Bronchial epithelial cell (primary cell): ENCODE data around the gene PCED1A. TPM values are rescaled to one million over a fixed set of nuclear protein-coding genes. Genes with fewer than 3 reads are reported as not detected.

Experiments used
- DNase-seq: peaks from one replicate; pipeline ENCODE4 v3.0.0-alpha.2; 2010; ENCODE audit warnings: low read depth
- FAIRE-seq: peaks from 2 replicates; lab custom pipeline; 2011; peaks lifted over from hg19 to GRCh38; lab: Jason Lieb, UNC
- H3K27me3 ChIP-seq: 2 replicates; pipeline ENCODE4 v1.5.1; 2011; ENCODE audit warnings: low read length; ENCODE audit not compliant: control insufficient read depth, insufficient read depth
- H3K36me3 ChIP-seq: 2 replicates; pipeline ENCODE4 v1.5.1; 2011; ENCODE audit warnings: low read length; ENCODE audit not compliant: control insufficient read depth, insufficient read depth
- H3K4me3 ChIP-seq: 2 replicates; pipeline ENCODE4 v1.5.1; 2011; ENCODE audit warnings: mild to moderate bottlenecking, low read depth, low read length, control low read depth
- total RNA-seq: library from RNA; depleted of rRNA; stranded (reverse); fragments of >200 nt; gene quantifications from 2 replicates; pipeline ENCODE4 v1.2.1, GENCODE V29; 2014
- TF ChIP-seq, protein P1 (sequence below): IDR thresholded peaks from 2 replicates; pipeline ENCODE4 v1.5.1; 2011; ENCODE audit warnings: mild to moderate bottlenecking, moderate library complexity, low read length, control low read depth, inconsistent platforms; ENCODE audit not compliant: insufficient read depth, severe bottlenecking

Gene PCED1A
- total RNA-seq, 1 donor from 2014 or later: 17.9 TPM

DNA sequence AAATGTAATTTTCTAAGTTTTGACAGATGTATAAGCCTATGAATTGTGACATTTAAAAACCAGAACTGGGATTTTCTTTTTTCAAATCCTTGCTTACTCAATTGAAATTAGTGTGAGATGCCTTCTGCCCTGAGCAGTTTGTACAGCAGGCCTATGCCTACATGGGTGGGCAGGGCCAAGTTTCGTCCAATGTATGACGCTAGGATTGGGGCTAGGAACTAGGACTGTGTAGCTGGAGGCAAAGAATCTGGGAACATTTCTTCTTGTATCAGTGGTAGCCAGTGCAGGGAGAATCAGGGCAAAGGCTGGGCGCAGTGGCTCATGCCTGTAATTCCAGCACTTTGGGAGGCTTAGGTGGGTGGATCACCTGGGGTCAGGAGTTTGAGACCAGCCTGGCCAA, 28.9 kb upstream of the PCED1A start:
- TF ChIP-seq, protein P1, sequence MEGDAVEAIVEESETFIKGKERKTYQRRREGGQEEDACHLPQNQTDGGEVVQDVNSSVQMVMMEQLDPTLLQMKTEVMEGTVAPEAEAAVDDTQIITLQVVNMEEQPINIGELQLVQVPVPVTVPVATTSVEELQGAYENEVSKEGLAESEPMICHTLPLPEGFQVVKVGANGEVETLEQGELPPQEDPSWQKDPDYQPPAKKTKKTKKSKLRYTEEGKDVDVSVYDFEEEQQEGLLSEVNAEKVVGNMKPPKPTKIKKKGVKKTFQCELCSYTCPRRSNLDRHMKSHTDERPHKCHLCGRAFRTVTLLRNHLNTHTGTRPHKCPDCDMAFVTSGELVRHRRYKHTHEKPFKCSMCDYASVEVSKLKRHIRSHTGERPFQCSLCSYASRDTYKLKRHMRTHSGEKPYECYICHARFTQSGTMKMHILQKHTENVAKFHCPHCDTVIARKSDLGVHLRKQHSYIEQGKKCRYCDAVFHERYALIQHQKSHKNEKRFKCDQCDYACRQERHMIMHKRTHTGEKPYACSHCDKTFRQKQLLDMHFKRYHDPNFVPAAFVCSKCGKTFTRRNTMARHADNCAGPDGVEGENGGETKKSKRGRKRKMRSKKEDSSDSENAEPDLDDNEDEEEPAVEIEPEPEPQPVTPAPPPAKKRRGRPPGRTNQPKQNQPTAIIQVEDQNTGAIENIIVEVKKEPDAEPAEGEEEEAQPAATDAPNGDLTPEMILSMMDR: no peak
- H3K4me3 ChIP-seq: no peak overlapping the region
- no peak for FAIRE-seq
- no peaks in the 10 kb centered on the region for H3K27me3 ChIP-seq
- peaks cover 8% of the 10 kb centered on the region for H3K36me3 ChIP-seq
- DNase-seq: no peak

- no peaks in the 10 kb centered on the region for H3K27me3 ChIP-seq
- no peak overlapping the region for H3K4me3 ChIP-seq
- DNase-seq: no peak
- FAIRE-seq: no peak
- TF ChIP-seq, protein P1: no peak
- peaks cover 15% of the 10 kb centered on the region for H3K36me3 ChIP-seq
These were observed 26.8 kb upstream of the PCED1A start for GRCh38 chr20:2867081-2867864.

DNA sequence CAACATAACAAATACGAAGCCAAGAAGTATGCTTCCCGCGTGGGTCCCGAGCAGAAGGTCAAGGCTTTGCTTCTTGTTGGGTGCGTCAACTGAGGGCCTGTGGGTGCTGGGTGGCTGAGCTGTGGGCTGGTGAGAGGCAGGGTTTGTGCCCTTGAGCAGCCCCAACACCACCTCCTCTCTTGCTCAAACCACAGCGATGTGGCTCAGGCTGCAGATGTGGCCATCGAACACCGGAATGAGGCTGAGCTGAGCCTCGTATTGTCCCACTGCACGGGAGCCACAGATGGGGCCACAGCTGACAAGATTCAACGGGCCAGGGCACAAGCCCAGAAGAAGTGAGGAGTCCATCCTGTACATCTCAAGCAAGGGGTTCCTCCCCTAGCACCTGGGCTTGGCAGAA, 25.8 kb upstream of the PCED1A start:
- TF ChIP-seq, protein P1: no peak
- FAIRE-seq (no peak), DNase-seq (no peak)
- Histone ChIP-seq H3K36me3 (peaks cover 17% of the 10 kb centered on the region), H3K4me3 (no peak overlapping the region), H3K27me3 (no peaks in the 10 kb centered on the region)

- DNase-seq (no peak), FAIRE-seq (peak; percentile 52)
- Histone ChIP-seq H3K36me3 (peaks cover 18% of the 10 kb centered on the region), H3K27me3 (no peaks in the 10 kb centered on the region), H3K4me3 (no peak overlapping the region)
- TF ChIP-seq, protein P1: no peak
These were observed 25.2 kb upstream of the PCED1A start for GRCh38 chr20:2865630-2866029.

- Histone ChIP-seq H3K4me3 (no peak overlapping the region), H3K27me3 (no peaks in the 10 kb centered on the region), H3K36me3 (peaks cover 19% of the 10 kb centered on the region)
- DNase-seq: no peak
- TF ChIP-seq, protein P1: no peak
- FAIRE-seq: no peak
These were observed 24.6 kb upstream of the PCED1A start for GRCh38 chr20:2865101-2865500.
